A204.1 (cell line): ENCODE data around the gene OTUD3.
"Not testable (repeated sequence)": the region's sequence is repeated elsewhere in the genome, so short reads cannot be mapped to it uniquely, and the experiment has no call there.

Source experiments
- FAIRE-seq: peaks from 2 replicates; lab custom pipeline; 2012; peaks lifted over from hg19 to GRCh38; lab: Jason Lieb, UNC

The OTUD3 gene

GRCh38 chr1:19868575-19868974, 13.6 kb upstream of the OTUD3 start:
- not testable (repeated sequence) for FAIRE-seq

- not testable (repeated sequence) for FAIRE-seq
Measured at GRCh38 chr1:19869453-19869852, 12.7 kb upstream of the OTUD3 start.

DNA sequence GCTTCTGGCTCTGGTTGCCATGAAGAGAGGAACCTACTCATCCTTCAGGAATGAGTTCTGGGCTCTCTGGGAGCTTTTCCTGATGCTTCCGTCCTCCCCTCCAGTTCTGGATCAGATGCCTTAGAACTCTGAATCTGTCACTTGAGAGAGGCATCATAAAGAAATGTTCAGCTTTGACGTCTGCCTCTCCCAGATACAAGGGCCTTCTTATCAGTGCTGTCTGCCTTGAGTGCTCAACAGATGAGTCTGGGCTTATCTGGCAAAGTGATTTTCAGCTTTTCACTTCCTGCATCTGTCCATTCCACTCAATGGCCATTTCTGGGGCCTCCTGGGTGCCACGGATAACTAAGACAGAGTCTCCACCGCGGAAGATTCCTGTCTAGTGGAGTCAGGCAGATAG, 12.3 kb upstream of the OTUD3 start:
- no peak for FAIRE-seq

DNA sequence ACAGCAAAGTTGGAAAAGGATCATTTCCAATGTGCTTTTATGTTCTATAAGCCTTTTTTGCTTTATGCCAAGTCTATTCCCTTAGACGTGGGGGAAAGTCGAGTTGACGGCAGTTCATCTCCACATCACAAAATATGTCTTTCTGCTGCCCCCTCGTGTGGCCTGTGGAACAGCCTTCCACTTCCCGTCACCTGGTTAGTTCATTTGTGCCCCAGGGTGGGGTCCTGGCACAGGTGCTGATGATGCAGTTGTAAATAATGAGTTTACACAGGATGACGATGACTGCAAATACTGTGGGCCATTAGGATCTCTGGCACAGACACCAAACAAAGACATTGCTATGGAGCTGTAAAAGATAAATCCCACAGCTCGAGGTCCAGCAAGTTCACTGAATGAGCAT, 10.0 kb upstream of the OTUD3 start:
- no peak for FAIRE-seq

DNA sequence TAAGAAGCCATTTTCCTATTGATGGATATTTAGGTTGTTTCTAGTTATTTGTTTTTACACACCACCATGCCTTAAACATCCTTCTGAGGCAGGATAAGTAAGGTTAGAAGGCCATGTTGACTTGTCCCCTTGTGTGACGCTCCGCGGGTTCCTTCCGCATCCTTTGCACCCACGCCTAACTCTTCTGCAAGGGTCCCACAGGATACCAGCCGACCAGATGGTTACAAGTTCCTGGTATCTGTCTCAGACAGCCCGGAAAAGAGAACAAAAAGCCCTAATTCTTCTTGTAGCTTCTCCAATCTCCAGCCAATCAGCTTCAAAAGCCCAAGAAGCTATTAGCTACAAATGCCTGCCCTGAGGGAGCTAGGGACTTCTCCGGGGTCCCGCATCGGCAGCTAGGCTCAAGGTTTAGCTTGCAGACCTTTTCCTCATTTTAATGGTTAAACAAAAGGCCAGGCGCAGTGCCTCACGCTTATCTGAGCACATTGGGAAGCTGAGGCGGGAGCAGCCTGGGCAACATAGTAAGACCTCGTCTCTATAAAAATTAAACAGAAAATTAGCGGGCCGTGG, 4.9 kb upstream of the OTUD3 start:
- FAIRE-seq = no peak

- no peak for FAIRE-seq
Measured at GRCh38 chr1:19877821-19878636, 4.2 kb upstream of the OTUD3 start.

DNA sequence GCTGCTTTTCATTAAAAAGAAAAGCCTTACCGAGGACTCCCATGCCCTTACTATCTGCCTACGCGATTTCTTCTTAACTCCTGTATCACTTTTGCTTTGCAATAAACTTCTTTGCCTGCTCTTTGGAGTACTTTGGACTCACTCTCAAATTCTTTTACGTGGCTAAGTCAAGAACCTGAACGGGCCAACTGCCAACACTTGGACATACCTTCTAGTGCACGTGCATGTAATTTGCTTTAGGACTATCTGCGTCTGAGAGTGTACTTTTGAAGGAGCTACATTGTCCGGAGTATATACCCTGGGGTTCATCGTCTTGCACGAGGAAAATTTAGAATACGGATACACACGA, 3.6 kb upstream of the OTUD3 start:
- no peak for FAIRE-seq

DNA sequence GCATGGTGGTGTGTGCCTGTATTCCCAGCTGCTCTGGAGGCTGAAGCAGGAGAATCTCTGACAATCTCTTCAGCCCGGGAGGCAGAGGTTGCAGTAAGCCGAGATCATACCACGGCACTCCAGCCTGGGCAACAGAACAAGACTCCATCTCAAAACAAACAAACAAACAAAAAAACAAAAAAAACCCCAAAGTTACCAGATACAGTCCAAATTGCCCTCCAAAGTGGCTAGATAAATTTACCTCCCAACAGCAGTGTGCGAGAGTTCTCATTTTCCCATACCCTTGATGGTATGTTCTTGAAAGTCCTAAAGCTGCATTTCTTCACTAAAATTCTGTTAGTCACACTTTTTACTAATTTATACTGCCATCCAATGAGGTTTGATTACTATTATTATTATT, 3.0 kb upstream of the OTUD3 start:
- FAIRE-seq = no peak

GRCh38 chr1:19879661-19880060, 2.5 kb upstream of the OTUD3 start:
- no peak for FAIRE-seq

- not testable (repeated sequence) for FAIRE-seq
Measured at GRCh38 chr1:19880841-19881240, 1.4 kb upstream of the OTUD3 start.

- no peak for FAIRE-seq
Measured at GRCh38 chr1:19884312-19884711, 2.1 kb downstream of the OTUD3 start.

DNA sequence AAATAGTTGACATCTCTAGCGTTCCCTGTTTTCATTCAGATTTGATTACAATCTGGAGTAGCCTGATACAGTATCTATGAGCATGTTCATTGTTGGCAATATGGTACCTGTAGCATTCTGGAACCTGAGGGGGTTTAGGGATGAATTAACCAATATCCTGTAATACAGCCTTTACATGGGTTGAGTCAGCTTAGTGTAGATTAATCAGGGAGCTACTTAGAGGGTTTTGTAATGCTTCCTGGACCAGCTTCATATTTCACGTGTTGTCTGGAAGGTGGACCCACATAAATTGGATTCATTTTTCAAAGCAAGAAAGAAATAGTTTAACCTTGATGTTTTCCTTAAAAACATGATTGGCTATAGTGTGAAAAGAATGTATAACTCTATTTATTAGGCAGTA, 3.6 kb downstream of the OTUD3 start:
- FAIRE-seq = no peak

DNA sequence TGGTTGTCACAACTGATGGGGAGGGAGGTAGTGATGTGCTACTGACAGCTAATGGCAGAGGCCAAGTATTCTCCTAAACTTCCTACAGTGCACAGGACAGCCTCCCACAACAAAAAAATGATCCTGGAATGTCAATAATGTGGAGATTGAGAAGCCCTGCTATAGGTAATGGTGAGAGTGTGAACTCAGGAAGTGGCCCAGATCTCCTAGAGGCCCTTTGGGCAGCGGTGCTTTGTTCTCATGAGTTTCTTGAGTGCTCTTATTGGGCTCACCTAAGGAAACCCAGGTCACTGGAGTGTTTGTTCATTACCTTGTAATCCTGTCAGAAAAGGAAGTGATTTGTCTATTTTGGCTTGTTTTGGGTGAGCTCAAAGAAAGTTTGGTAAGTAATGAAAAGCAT, 5.9 kb downstream of the OTUD3 start:
- no peak for FAIRE-seq

GRCh38 chr1:19889656-19890055, 7.5 kb downstream of the OTUD3 start:
- FAIRE-seq = no peak

DNA sequence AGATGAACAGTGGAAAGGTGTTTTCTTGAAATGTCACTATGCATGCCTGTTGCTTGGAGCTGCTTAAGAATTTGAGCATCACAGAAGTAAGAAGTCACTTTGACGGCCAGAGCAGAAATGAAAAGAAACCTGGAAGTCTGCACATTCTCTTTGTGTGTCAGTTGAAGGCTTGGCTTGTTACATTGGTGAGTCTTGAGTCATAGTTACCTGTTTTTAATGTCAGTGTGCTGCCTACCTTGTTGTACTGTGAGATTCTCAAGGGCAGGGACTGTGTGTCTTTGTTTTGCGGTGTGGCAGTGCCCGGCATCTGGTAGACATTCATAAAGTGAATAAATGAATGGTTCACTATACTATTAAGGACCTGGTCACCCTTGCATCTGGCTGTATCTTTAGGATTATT, 9.9 kb downstream of the OTUD3 start:
- FAIRE-seq = no peak

DNA sequence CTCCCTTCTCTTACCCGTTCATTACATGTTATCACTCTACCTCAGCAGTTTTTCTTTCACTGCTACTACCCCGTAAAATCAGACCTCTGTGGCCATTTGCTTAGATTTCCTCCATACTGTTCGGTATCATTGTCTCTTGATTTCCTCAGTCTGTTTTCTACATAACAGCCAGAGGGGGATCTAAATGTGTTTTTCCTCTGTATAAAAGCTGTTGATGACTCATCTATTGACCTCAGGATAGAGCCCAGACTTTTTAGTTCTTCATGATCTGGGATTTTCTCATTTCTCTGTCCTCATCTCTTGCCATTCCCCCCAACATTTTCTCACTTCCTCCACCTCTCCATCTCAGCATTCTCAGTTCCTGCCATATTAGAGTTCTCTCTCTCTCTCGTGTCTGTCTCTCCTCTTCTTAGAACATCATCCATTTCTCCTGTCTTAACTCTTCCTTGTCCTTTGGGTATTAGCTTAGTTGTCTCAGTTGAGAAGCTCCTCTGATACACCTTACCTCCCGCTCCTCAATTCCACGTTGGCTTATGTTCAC, 10.5 kb downstream of the OTUD3 start:
- FAIRE-seq = no peak

DNA sequence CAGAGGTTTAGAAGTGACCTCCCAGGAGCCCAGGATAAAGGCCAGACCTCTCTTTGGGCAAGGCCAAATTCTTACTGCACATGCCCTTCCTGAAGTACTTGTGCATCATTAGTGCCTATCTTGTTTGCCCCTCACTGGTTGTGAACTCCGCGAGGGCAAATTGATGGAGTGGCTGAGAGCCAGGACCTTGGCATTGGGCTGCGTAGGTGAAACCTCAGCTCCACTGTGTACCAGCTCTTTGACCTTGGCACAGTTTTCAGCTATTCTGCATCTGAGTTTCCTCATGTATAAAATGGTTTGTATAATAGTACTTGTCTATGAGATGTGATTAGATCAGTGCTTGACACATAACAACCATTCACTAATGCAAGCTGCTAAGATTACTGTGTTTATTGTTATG, 11.5 kb downstream of the OTUD3 start:
- FAIRE-seq = no peak

DNA sequence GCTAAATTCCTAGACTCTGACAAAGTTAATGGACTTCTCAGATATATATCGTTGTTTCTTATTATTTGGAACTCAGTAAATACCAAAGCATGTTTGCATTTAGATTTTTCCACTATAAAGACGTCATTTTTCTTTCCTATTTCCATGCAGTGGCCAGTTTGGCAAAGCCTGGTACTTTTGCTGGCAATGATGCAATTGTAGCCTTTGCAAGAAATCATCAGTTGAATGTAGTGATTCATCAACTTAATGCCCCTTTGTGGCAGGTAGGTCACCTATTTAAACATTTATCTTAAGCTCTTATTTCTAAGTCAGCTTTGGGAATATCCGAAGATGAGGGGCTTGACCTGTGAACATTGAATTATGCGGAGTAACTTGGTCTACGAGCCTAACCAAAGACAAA, 12.0 kb downstream of the OTUD3 start:
- FAIRE-seq = no peak

GRCh38 chr1:19901653-19902052, 19.5 kb downstream of the OTUD3 start:
- no peak for FAIRE-seq

DNA sequence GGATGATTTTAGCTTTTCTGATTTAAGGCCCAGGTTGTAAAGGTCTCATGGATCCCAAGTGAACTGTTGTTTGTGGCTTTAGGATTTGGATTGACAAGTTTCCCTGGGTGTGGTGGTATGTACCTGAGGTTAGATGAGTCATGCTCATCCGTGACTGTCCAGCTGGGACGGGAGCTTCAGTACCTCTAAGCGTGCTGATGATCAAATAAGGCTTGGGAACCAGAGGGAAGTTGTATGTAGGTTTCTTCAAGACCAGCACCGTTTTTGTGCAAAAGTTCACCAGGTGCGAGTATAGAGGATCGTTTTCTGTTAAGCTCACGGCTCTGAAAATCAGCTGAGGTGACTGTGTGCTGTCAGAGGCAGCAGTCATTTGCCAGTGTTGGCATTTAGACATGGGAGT, 21.4 kb downstream of the OTUD3 start:
- FAIRE-seq = no peak

DNA sequence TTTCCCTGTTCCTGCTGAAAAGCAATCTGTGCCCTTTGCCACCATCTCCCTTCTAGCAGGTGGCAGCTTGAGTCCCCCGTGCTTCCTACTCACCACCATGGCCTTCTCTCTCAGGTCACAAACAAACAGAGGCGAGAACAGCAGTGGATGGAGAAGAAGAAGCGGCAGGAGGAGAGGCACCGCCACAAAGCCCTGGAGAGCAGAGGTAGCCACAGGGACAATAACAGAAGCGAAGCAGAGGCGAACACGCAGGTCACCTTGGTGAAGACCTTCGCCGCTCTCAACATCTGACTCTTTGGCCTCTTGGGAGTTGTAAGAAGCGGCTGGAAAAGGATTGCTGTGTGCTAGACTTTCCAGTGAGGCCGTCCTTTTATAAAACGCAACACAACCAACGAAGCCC, 25.3 kb downstream of the OTUD3 start:
- no peak for FAIRE-seq

GRCh38 chr1:19909392-19909791, 27.2 kb downstream of the OTUD3 start:
- FAIRE-seq = no peak

DNA sequence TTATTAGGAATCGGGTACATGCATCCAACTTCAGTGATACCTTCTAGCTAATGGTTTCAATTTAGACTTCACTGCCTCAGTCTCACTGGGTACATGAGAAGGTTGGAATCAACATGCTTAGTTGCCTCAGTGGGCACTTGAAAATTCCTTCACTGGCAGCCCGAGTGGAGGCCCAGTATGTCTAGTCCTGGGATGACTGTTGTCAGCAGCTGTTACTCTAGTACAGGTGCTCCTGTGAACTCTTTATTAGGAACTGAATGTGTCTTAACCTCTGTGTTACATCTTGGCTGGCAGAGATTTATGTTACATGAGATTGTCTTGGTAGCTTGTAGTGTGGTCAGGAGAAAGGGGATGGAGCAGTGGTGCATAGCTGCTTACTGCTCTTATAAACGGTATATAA, 27.8 kb downstream of the OTUD3 start:
- no peak for FAIRE-seq

- FAIRE-seq = no peak
Measured at GRCh38 chr1:19910650-19911049, 28.5 kb downstream of the OTUD3 start.
